GM21723 (cell line): ENCODE data around the gene DPY19L1.
"Not testable (repeated sequence)": the region's sequence is repeated elsewhere in the genome, so short reads cannot be mapped to it uniquely, and the experiment has no call there.

Experiments
- ATAC-seq: cut with Tn5 transposase; IDR thresholded peaks from one replicate; pipeline ENCODE4 v1.9.1; 2021; ENCODE audit warnings: mild to moderate bottlenecking, moderate library complexity; ENCODE audit not compliant: unreplicated experiment

The DPY19L1 gene

DNA sequence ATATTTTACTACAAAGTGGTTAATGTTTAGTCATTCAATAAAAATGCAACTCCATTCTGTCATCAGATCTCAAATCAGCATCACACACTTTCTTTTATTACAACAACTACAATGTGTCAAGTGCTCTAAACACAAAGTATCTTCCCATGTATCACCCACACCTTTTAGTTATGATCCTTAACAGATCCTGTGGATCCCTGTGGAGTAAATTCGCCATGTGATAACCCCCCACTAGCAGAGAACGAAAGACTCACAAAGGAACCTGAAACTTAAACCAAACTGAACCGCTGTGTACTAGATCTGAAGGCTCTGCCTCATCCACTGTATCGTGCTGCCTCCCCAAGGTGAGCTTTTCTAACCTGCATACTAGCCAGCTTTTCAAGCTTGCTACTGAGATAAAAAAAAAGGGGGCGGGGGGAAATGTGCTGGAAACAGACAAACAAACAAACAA is 1.7 kb downstream of the DPY19L1 start:
- ATAC-seq, result no peak

GRCh38 chr7:35032166-35032565 is 5.1 kb downstream of the DPY19L1 start:
- no peak for ATAC-seq

DNA sequence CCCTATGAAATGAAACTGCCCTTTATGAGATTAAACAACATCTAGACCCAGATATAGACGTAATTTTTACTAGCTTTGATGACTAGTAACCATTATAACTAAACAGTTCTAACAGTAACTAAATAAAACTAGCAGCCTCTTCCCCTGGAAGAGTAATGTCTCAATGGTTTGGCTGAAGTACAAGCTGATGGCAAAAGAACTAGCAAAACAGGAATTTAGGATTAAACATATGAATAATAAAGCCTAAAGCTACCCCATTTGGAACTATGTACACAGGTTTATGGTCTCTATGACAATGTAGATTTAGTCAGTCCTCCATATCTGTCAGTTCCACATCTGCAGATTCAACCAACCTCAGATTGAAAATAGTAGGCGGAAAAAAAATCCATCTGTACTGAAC is 6.4 kb downstream of the DPY19L1 start:
- no peak for ATAC-seq

DNA sequence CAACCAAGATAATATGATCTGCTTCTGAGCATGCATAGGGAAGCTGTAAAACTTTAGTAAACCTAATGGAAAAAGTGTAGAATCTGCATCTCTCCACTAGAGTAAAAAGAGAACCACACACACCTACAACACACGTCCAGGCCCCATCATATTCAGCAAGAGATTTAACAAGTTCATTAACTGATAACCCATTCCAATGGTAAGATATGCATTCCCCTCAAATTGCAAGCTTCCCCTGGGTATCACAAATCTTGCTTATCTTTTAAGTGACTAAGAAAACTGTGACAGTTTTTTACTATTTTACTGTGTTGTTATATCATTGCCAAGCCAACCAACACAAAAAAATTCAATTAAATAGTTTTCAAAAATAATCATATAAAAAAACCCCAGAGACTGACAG is 8.0 kb downstream of the DPY19L1 start:
- ATAC-seq, result no peak

DNA sequence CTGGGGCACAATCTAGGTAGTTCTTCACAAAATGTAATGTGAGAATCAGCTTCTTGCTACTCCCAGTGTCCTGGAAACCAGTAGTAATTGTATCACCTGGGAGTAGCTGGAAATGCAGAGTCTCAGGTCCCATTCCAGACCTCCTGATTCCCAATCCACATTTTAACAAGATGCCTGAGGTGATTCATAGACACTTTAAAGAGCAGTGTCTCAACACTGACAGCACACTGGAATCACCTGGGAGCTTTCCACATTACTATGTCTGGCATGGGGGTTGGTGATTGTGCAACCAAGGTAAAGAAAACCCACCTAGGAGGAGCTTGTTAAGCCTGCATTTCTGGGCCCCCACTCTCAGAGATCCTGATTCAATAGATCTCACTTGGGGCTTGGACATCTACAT is 11.1 kb downstream of the DPY19L1 start:
- ATAC-seq, result no peak

- no peak for ATAC-seq
Observed at GRCh38 chr7:35025369-35025870, 11.9 kb downstream of the DPY19L1 start.

- no peak for ATAC-seq
Observed at GRCh38 chr7:35024298-35024697, 13.0 kb downstream of the DPY19L1 start.

GRCh38 chr7:35022725-35023124 is 14.6 kb downstream of the DPY19L1 start:
- ATAC-seq, result no peak

DNA sequence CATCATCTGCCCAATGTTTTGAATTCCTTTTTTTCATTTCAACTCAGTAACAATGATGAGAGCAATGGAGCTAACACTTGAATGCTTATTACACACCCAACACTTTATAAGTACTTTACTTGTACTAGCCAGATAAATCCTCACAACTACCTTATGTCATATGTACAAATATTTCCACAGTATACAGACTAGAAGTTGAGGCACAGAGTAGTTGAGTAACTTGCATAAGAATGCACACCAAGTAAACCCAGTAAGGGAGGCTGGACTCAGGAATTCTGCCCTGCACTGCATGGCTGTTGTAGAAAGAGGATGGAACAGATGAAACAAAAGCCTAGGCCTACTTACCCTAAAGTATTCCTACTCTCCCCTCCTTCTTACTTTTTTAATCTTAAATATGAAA is 15.8 kb downstream of the DPY19L1 start:
- no peak for ATAC-seq

- ATAC-seq, result no peak
Observed at GRCh38 chr7:35019801-35020200, 17.5 kb downstream of the DPY19L1 start.

DNA sequence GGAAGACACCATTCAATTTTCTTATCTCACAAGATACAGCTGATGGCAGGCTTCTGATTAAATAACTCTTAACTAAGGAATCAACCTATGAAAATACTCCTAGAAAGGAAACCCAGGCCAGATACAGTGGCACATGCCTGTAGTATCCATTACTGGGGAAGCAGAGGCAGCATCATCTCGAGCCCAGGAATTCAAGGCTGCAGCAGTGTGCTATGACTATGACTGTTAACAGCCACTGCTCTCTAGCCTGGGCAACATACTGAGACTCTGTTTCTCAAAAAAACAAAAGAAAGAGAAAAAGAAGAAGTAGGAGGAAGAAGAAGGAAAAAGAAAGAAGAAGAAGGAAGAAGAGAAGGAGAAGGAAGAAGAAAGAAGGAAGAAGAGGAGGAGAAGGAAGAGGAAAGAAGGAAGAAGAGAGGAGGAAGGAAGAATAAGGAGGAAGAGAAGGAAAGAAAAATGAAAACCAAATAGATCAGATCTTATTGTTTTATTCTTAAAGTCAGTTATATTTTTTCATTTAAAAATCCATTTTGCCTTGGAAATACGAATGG is 18.0 kb downstream of the DPY19L1 start:
- ATAC-seq, result no peak

DNA sequence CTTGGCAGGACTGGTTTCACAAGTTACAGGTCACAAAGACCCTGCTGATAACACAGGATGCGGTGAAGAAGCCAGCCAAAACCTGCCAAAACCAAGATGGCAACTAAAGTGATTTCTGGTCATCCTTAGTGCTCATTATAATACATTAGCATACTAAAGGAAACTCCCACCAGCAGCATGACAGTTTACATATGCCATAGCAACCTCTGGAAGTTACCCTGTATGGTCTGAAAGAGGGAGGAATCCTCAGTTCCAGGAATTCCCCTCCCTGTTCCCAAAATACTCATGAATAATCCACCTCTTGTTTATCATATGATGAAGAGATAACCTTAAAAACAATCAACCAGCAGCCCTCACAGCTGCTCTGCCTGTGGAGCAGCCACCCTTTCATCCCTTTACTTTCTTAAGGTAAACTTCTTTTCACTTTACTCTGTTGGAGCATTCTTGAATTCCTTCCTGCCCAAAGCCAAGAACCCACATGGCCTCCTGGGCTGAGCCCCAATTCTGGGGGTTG is 21.9 kb downstream of the DPY19L1 start:
- no peak for ATAC-seq

DNA sequence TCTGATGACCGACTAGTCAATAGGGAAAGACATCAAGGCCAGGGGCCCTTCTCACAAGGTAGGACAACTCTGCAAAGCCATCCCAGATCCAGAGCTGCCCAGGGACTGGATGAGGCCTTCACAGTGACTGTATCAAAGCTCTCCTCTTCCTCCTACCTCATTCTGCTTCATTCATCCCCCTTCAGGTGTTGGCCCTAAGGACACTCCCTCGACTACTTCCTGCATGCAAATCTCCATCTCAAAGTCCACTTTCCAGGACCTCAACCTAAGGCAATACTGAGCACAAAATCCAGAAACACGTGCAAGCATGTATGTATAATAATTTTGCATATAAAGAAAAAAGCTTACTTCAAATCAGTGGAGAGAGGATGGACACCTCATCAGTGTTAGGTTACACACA is 25.1 kb downstream of the DPY19L1 start:
- ATAC-seq, result no peak

DNA sequence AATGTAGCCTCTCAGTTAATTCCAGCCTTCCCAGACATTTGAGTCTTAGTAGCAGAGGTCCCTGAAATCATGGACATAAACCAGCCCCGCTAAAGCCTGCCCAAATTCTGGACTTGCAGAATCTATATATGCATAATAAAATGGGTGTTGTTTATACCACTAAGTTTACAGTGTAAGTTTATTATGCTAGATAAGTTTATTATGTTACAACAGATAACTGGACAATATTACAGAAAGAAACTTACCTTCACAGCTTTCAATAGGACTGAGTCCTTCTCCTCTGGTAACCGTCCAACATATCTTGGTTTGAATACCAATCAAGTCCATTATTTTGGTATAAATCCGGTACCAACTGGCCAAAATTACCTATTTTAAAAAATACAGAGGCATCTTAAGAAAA is 26.2 kb downstream of the DPY19L1 start:
- no peak for ATAC-seq

DNA sequence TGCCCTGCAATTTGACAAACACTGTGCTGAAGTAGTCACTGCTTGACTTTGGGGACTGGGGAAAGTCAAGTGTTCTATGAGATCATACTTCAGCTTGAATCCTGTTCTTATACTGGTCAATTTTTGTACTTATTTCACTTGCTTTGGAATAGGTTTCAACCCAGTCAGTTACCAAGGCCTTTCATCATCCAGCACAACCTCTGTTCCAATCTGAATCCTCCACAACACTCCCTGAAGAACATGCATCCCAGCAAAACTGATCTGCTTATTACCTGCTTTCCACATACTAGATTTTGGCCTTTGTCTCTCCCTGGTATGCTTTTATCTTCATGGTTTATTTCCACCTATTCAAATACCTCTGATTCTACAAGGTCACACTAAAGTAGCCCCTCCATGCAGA is 29.5 kb downstream of the DPY19L1 start:
- no peak for ATAC-seq

- no peak for ATAC-seq
Observed at GRCh38 chr7:35004531-35005095, 32.7 kb downstream of the DPY19L1 start.

DNA sequence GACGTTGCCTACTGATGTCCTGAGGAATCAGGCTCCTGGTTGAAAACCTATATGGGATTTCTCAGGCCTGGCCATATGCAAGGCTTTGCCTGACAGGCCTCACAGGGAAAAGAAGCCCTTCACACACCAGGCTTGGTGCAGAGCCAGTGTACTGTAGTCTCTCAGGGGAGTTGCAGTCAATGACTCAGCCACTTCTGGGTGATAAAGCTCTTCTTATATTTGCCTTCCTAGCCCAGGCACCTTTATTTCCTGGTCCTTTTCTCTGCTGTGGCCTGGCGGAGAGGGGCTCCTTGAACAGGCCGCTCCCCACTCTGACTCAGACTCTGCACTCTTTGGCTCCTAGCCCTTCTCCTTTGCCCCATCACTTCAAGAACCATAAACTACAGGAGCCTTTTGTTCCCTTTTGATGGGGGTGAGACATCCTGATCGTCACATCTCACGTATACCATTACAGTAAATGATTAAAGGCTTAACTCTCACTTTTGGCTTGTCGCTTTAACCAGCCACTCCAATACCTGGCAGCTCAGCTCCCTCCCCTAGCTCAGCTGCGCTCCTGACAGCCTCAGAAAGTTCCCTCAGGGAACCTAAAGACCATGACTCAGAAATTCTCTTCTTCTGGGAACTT is 33.5 kb downstream of the DPY19L1 start:
- no peak for ATAC-seq

DNA sequence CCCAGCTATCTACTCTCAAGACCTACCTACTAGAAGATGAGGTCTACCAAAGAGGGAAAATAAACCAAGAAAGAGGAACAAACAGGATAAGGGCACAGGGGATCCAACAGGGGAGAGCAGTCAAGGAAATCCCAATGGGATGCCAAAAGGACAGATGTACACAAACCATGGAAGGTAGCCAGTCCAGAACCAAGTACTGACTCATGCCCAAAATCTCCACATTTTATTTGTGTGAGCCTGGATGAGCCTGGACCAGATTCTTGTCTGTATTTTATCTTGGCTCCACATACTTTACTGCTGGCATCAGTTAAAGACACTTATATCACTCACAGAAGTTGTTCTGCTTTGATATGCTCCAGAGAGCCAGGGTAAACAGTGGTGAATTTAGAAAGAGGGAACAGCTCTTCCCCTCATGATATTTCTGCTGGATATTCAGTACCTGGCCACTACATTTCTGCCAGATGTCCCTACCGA is 34.1 kb downstream of the DPY19L1 start:
- not testable (repeated sequence) for ATAC-seq

DNA sequence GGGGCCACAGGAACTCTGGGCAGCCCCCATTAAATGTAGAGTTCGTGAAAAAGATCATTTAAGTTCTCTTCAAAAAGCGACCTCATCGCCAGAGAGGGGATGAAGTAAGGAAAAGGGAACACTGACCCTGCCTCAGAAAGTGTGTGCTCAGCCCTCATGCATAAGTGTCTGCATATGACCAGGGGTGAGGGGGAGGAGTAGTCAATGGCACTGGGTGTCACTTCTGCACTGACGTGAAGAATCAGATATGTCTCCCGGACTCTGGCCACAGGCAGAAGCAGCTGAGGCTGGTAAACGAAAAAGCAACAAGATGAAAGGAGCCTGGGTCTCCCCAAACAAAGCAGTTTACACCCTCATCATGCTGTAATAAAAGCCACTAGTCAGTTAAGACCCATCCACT is 39.0 kb downstream of the DPY19L1 start:
- not testable (repeated sequence) for ATAC-seq

GRCh38 chr7:34996423-34997090 is 40.7 kb downstream of the DPY19L1 start:
- ATAC-seq, result not testable (repeated sequence)

DNA sequence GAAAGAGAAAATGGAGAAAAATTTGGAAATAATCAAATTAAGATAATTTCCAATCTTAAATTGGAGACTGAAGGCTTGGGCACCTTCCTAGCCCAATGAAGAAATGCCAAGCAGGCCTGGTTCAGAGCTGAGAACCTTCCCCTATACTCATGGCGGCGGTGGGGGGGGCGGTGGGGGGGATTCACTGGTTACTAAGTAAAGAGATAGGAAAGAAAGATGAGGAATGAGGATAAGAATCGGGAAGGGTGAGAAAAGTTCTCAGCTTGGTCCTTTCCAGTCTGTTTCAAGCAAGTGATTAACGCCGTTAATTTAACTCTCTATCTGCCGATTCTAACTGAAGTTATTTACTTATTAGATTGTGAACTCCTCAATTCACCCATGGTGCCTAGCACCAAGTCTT is 41.5 kb downstream of the DPY19L1 start:
- no peak for ATAC-seq
